PFSK-1 (cell line): ENCODE data around the gene TTBK1.

ENCODE experiments used
- FOXP2 ChIP-seq: optimal IDR thresholded peaks from 2 replicates; pipeline ENCODE3; 2011; ENCODE audit warnings: borderline replicate concordance, control low read depth, inconsistent platforms; ENCODE audit not compliant: insufficient read depth; ENCODE audit errors: extremely low read length, extremely low read depth
- POLR2AphosphoS5 ChIP-seq: IDR thresholded peaks from 2 replicates; pipeline ENCODE4 v1.6.1; 2012; ENCODE audit warnings: low read depth, mild to moderate bottlenecking, control low read depth, low read length, moderate library complexity
- REST ChIP-seq, 2 experiments: IDR thresholded peaks; 2 replicates each; pipeline versions ENCODE4 v1.6.1 to v1.8.0; 2011 to 2012; ENCODE audit warnings: low read depth in 2 of 2, low read length in 2 of 2, control low read depth in 1 of 2, inconsistent platforms in 1 of 2, mild to moderate bottlenecking in 1 of 2, moderate library complexity in 1 of 2; ENCODE audit not compliant: insufficient read depth in 1 of 2
- SIN3A ChIP-seq: IDR thresholded peaks from 2 replicates; pipeline ENCODE4 v1.6.1; 2012; ENCODE audit warnings: mild to moderate bottlenecking, low read length, moderate library complexity, borderline replicate concordance; ENCODE audit not compliant: insufficient read depth
- TAF1 ChIP-seq: IDR thresholded peaks from 2 replicates; pipeline ENCODE4 v1.6.1; 2012; ENCODE audit warnings: low read length, control low read depth, borderline replicate concordance; ENCODE audit not compliant: insufficient read depth

The TTBK1 gene

GRCh38 chr6:43284991-43285781, 41.9 kb downstream of the TTBK1 start:
- TF ChIP-seq SIN3A, result no peak

GRCh38 chr6:43285832-43286231, 42.6 kb downstream of the TTBK1 start:
- TF ChIP-seq SIN3A, result no peak
- no peak for TF ChIP-seq TAF1
- no peak for TF ChIP-seq FOXP2
- TF ChIP-seq POLR2AphosphoS5, result no peak
- no peak for TF ChIP-seq REST (IDR thresholded peaks at IDR 0.05; ENCODE audit: insufficient read depth in 1 of 2, low read depth in 2 of 2, low read length in 2 of 2)

GRCh38 chr6:43286456-43286979, 43.2 kb downstream of the TTBK1 start:
- TF ChIP-seq FOXP2 (no peak), TAF1 (no peak), POLR2AphosphoS5 (no peak), REST (IDR thresholded peaks at IDR 0.05; ENCODE audit: insufficient read depth in 1 of 2, low read depth in 2 of 2, low read length in 2 of 2) (no peak), SIN3A (no peak)

GRCh38 chr6:43286980-43287716, 43.9 kb downstream of the TTBK1 start:
- TF ChIP-seq SIN3A (no peak), TAF1 (no peak), POLR2AphosphoS5 (no peak), REST (IDR thresholded peaks at IDR 0.05; ENCODE audit: insufficient read depth in 1 of 2, low read depth in 2 of 2, low read length in 2 of 2) (no peak), FOXP2 (no peak)

- TF ChIP-seq TAF1 (no peak), FOXP2 (no peak), SIN3A (no peak), POLR2AphosphoS5 (no peak), REST (IDR thresholded peaks at IDR 0.05; ENCODE audit: insufficient read depth in 1 of 2, low read depth in 2 of 2, low read length in 2 of 2) (no peak)
Measured at GRCh38 chr6:43287717-43288679, 44.7 kb downstream of the TTBK1 start.
